HG02798 (cell line): ENCODE results near the gene C1orf21.

Source experiments
- ATAC-seq: cut with Tn5 transposase; IDR thresholded peaks from one replicate; pipeline ENCODE4 v1.9.1; 2021; ENCODE audit warnings: mild to moderate bottlenecking; ENCODE audit not compliant: unreplicated experiment, poor library complexity

Gene C1orf21

DNA sequence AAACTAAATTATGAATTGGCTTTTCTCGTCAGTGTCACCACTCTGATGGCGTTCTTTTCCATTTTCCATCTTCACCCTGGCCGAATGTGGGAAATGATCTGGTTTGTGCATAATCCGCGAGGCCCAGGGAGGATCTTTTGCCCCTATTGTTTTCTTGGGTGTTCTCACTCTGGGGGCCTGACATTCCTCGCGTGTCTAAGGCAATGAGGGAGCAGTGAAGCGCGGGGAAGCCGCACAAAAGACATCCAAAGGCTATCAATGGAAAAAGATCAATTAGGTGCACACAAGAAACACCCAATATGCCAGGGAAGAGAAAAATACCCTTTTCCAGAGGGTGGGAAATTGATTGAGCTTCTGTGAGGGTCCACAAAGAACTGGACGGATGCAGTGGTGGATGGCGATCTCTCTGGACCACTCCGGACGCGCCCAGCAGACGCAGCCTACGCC lies 941 bp upstream of the C1orf21 start:
- no peak for ATAC-seq

DNA sequence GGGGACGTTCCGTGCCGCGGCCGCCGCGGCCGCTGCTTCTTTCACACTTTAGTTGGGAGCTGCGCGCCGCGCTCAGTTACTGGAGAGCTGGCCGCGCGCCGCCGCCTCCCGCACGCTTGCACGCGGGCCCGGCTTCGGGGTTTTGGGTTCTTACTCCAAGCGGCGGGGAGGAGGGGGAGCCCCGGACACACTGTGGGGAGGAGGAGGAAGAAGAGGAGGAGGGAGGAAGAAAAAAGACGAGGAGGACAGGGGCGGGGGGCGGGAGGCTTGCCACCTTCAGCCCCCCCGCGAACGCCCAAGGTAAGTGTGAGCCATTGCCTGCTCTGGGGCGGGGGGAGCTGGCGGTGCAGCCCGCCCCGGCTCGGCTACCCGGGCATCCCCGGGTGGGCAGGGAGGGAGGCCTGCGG lies 243 bp downstream of the C1orf21 start:
- ATAC-seq, result no peak

DNA sequence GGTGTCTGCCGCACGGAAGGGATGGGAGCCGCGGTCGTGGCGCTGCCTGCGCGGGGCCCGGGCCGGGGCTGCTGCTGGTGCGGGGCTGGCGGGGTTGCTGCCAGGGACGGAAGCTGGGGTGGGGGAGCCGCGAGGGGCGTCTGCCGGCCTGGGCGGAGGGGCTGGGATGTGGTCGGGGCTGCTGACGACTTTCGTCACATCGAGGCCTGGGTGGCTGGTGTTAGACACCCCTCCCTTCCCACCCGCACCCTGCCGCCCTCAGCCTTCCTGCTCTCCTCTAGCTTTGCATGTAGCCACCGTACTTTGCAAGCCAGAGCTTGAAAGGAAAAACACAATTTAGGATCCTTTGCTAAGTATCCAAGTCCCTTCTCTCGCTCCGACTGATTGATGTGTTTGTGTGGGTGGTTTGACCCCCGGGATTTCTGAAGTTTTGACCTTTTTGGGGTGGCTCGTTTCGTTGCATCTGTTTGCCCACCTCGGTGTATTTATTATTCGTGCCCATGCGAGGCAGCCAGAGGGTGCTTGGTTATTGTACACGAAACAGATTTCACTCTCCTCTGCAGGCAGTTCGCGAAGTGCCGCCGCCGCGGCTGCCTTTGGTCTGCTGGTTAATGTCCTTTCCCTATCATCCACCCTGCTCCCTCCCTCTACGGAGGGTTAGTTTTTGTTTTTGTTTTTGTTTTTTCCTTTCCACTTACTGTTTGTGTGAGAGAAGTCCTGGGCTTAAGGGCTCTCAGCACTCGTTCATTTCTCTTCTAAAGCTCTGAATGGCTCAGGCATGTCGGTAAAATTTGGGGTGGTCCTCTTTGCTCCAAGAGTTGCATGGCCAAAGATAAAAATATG lies 868 bp downstream of the C1orf21 start:
- ATAC-seq, result peak; percentile 18

DNA sequence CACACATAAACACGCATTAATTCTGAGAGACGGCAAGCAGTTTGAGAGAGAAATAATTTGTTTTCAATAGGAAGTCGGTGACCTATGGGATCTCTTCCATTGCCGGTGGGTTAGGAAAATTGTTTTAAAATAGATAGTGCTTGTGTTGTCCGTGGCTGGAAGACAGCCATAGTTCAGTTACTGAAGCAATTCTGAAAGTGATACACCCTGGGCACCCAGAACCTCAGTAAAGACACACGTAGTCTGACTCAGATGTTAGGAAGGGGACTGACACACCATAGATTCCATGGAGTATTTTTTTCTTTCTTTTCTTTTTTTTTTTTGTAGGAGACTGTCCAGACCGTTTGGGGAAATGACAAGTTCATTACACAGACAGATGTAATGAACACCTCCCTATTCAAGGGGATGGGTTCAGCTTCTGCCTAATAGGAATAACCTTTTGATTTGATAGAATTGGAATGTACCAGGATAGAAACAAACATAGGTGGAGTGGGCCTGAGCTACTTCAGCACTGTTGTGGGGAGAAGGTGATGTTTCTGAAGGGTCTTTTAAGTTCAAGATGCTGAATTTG lies 1.6 kb downstream of the C1orf21 start:
- ATAC-seq, result no peak

DNA sequence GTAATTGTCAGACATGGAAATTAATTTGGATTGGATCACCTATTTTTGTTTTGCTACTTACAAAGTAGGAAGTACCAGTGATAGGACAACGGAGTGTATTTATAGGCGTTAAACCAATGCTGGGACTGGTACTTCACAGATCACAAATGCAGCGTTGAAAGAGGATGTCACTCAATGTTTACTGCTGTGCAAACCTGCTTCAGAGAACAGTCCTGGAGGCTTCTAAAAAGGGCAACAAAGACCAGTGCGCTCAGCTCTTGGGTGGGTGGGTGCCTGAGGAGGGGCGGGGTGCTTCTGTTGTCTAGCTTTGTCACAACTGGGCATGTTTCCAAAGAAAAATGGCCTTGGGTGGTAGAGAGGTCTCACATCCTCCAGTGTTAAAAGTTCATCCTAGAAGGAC lies 2.1 kb downstream of the C1orf21 start:
- no peak for ATAC-seq

DNA sequence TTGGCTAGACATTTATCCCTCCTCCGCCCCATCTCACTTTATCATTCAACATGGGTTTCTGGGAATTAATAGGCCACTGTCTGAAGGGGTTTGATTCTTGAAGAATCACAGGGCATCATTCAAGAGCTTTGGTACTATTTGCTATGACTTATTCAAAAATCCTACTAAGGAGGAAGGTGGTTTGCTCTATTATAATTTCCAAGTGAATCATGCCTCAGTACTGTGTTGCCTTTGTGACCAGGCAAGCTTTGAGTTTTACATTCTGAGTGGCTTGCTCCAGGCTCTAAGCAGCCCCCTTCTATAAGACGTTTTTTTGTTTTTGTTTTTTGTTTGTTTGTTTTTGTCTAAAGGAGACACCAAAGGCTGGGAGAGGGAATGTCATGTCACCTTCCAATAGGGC lies 2.6 kb downstream of the C1orf21 start:
- ATAC-seq, result no peak

DNA sequence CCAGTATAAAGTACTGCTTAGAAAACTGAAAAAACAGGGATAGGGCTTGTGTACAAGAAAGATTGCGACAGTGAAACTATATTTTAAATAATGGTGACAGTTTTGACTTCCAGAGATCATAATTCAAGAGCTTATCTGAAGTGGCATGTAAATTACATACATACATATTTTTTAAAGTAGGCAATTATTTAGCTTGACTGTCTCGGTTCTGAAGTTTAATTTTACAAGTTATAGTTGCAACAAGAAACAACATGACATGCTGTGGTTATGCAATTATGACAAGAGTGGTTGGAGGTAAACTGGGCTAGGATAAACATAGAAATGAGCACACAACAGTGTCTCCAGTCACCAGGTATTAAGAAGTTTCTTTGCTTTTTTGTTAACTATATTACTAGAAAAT lies 4.1 kb downstream of the C1orf21 start:
- no peak for ATAC-seq

DNA sequence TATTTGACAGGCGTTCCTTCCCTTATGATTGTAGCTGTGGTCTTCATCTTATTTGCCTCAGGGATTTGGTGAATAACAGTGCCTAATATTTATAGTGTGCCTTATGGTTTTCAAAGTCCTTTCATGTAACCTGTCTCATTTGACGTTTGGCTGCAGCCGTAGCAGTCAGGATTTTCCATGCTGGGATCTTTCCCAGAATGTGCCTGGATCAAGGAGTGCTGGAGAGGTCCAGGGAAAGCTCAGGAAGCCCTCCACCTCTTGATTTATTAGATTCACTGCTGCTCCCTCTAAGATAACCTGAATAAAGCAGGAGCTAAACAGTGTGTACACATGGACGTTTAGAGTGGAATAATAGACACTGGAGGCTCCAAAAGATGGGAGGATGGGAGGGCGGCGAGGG lies 5.2 kb downstream of the C1orf21 start:
- no peak for ATAC-seq

DNA sequence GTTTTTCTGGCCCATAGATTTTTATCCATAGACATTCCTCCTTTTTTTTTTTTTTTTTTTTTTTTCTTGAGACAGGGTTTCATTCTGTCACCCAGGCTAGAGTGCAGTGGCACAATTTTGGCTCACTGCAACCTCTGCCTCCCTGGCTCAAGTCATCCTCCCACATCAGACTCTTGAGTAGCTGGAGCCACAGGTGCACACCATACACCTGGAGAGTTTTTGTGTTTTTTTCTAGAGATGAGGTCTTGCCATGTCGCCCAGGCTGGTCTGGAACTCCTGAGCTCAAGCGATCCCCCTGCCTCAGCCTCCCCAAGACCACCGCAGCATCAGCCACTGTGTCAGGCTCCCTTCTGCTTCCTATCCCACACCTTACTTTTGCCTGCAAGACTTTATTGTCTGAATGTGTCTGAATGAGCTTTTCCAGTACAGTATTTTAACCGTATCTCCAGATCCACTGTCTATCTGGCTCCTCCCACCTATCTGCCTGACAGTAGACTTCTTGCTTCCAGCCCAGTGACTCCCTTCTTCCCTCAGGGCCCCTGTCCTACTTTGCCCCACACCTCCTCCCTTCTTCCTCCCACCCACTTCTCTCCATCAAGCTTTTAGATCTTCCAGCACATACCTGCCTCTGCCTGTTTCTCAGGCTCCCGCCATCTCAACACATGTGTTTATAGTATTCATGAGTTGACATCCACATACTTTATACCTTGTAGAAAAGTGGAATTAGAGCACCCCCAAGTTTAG lies 6.1 kb downstream of the C1orf21 start:
- ATAC-seq, result no peak

DNA sequence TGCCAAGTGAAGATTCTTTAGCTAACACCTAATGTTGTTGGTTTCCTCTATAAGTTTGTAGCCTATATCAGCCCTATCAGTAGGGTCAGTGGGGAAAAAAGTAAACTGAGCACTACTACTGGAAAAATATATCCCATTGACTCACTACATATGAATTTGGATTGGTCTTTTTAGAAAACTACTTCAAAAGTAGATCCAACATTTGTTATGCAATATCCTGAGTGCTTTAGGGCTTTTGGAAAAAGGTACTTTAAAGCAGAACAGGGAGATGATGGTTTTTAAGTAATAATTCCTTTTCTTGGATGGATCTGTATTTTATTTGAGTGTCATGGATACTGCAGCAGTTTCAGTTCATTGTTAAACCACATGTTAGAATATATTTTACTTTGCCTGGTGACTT lies 7.1 kb downstream of the C1orf21 start:
- ATAC-seq, result no peak

DNA sequence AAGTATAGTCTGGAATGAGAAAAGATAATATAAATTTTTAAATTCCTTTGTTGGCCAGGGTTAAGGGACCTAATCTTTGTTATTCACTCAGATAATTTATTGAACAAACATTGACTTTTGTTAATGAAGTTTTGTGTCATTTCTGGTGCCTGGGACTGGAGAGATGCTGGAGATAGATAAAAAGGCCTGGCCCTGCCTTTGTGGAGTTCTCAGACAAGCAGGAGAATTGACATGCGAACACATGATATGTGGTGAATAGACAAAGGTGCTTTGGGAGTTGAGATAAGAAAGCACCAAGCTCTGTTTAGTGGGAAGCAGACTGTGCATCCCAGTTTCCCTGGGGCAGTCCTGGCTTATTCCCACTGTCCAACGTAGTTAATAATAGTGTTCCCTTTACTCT lies 8.5 kb downstream of the C1orf21 start:
- no peak for ATAC-seq

DNA sequence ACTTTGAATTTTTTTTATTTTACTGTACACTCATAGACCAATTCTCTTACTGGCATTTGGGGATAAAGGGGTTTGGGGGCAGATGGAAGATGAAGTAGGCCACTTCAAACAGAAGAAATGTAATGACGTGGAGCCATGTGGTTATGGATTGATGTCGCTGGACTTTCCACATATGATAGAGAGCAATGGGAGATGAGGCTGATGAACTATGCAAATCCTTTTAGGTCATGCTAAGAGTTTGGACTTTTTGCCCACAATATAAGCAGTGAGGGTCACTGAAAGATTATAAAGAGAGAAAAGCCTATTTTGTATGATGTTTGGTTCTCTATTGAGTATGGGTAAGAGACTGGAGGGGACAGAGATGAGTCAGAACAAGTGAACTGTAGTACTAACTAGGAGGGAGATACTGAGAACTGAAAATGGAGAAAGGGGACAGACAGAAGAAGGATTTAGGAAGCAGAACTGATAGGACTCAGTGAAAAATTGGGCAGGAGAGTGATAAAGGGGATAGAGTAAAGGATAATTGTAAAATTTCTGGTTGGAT lies 9.2 kb downstream of the C1orf21 start:
- ATAC-seq, result no peak

DNA sequence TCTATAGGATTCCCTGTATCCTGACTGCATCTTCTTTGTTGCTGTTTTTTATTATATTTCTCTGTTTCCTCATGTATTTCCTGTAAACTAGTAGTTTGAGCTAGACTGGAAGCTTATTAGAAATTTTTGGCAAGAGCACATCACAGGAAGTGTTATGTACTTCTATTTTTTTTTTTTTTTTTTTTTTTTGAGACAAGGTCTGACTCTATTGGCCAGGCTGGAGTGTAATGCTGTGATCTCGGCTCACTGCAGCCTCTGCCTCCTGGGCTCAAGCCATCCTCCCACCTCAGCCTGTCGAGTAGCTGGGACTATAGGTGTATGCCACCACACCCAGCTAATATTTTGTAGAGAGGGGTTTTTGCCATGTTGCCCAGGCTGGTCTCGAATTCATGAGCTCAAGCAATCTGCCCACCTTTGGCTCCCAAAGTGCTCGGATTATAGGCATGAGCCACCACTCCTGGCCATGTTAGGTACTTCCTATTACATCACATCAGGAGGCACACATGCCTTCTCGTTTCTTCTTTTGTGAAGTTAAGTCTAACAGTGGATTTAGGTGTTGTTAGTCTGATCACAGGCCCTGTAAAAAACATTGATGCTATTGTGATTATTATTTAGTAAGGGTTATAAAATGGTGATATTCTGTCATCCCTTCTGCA lies 12.5 kb downstream of the C1orf21 start:
- no peak for ATAC-seq

DNA sequence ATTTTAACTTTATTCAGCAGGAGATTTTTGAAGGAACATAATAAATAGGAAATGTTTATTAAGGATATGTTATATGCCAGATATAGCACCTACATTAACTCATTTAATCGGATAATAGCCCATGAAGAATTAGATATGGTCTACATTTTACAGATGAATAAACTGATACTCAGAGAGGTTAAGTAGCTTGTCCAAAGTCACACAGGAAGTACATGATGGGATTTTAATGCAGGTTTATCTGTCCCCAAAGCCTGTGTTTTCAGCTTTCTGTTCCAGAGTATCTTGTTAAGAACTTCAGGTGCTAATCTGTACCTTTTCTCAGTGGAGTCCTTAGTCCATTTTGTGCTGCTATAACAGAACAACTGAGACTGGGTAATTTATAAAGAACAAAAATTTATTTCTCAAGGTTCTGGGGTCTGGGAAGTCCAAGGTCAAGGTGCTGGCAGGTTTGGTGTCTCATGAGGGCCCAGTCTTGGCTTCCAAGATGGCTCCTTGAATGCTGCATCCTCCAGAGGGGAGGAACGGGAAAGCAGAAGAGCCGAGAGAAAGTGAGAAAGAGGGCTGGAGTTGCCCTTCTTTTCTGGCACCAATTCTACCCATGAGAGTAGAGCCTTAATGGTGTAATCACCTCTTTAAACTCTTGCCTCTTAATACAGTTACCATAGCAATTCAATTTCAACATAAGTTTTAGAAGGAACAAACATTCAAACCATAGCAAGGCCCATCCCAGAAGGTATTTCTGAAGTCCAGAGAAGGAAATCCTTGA lies 17.3 kb downstream of the C1orf21 start:
- no peak for ATAC-seq

DNA sequence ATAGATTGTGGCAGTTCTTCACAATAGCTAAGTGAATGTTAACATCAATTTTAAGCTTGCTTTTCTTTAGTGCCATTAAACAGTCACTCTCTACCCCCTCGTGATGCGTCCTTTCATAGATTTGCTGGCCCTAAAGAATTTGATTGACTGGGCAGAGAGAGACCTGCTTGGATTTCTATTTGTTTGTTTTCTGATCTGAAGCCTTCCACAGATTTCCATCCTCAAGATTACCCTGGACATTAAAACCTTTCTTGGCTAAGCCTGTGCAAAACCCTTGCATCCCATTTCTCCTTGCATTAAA lies 17.8 kb downstream of the C1orf21 start:
- ATAC-seq, result no peak

DNA sequence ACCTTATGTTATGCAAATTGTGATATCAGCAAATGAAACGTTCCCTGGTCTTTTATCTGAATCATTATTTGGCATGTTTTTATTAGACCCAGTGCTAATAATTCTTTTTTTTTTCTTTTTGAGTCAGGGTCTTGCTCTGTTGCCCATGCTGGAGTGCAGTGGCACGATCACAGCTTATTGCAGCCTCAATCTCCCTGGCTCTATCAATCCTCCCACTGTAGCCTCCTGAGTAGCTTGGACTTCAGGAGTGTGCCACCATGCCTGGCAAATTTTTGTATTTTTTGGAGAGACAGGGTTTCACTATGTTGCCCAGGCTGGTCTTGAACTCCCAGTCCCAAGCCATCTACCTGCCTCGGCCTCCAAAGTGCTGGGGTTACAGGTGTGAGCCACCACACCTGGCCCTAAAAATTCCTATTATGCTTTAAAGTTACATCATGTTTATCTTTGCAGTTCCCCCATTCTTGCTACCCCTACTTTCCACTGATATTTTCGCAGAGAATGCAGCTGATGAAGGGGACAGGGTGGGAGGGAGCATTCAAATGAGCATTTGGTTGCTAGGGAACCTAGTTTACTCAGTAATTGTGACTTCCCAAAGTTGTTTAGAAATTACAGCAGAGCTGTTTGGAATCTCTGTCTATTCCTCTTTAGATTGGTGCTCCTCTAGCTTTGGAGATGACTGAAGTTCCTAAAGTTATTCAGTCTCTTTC lies 18.4 kb downstream of the C1orf21 start:
- no peak for ATAC-seq

DNA sequence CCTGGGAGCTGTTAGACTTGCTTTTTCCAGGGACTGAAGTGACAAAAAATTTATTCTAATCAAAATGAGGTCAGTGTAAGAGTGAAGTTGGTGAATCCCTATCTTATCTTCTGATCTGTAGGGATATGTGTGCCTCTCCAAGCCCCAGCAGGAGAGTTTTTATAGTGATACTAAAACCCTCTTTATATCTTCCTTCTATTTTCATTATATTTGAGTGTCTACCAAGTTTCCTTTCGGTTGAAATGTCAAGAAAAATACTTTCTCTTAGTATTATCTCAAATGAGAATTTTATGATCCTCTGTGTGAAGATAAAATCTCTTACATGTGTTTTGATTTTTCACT lies 18.9 kb downstream of the C1orf21 start:
- no peak for ATAC-seq

DNA sequence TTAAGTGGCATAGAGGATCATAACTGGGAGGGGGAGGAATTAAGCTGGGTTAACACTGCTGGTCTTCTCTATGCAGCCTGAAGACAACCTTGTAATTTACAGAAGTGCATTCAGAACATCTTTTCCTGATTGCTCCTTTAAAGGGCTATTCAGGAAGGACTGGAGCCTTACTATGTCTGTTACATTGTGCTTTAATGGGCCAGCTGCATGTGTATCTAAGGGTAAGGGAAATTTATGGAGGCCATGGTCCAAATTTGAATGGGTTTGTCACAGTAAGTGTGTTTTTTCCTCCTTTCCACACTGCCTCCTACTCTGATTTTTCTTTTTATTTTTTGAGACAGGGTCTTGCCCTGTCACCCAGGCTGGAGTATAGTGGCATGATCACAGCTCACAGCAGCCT lies 19.6 kb downstream of the C1orf21 start:
- ATAC-seq, result no peak

DNA sequence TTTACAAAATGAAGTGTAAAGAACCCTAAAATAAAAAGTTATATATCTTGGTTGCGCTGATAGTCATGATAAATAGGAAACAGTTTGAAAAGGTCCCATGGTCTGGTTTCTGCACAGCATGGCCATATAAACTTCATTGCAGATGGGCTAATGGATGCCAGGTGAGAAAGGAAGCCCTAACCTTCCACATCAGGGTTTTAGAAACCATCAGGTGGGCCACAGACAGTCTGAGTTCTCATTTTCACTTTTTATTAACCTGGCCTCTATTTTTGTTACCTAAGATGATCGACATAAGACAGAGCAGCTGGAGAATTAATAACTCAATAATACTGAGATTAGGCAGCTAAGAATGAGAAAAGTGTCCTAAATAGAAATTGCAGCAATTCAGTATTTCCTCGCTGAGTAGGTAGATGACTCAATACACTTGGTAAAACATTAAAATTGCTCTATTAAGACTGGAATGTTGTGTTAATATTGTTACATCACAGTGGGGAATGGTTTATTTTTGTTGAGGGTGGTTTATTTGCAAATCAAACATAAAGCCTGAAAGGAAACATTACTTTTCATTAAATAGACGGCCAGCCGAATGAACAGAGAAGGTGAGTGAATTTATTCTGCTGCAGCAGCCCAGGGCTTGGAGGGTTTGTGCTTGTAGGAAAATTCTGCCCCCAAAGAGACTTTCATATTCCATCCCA lies 21.1 kb downstream of the C1orf21 start:
- ATAC-seq, result no peak
